Neural cell (in vitro differentiated cells): ENCODE measurements around the gene GRID1. TPM values are rescaled to one million over a fixed set of nuclear protein-coding genes. Genes with fewer than 3 reads are reported as not detected.

Experiments
- H2AFZ ChIP-seq: fragments of 200-600, 300-800 bp; sonication (generic), shearing (Covaris generic); 2 replicates; pipeline ENCODE4 v1.6.0; 2014; ENCODE audit warnings: low read depth, mild to moderate bottlenecking, antibody characterized with exemption, low read length, moderate library complexity
- H3F3A ChIP-seq: fragments of 200-600 bp; shearing (Covaris generic); 2 replicates; pipeline ENCODE4 v1.6.1; 2016; ENCODE audit warnings: mild to moderate bottlenecking, moderate library complexity, mixed read lengths, antibody characterized with exemption, low read length; ENCODE audit not compliant: insufficient read depth, poor library complexity, severe bottlenecking
- H3K27ac ChIP-seq: fragments of 200-600, 300-800 bp; sonication (generic), shearing (Covaris generic); 2 replicates; pipeline ENCODE4 v1.5.1; 2014; ENCODE audit warnings: mild to moderate bottlenecking, low read length, moderate library complexity
- H3K27me3 ChIP-seq: fragments of 300-800, 200-600 bp; sonication (generic), shearing (Covaris generic); 2 replicates; pipeline ENCODE4 v1.6.0; 2014; ENCODE audit warnings: mild to moderate bottlenecking, low read depth, low read length, moderate library complexity; ENCODE audit not compliant: insufficient read depth
- H3K36me3 ChIP-seq: fragments of 300-800, 200-600 bp; sonication (generic), shearing (Covaris generic); 2 replicates; pipeline ENCODE4 v1.5.1; 2014; ENCODE audit warnings: mild to moderate bottlenecking, antibody characterized with exemption, low read length, moderate library complexity; ENCODE audit not compliant: insufficient read depth
- H3K4me2 ChIP-seq: fragments of 300-800, 200-600 bp; sonication (generic), shearing (Covaris generic); 2 replicates; pipeline ENCODE4 v1.6.0; 2014; ENCODE audit warnings: mild to moderate bottlenecking, low read length
- H3K4me3 ChIP-seq: fragments of 300-800, 200-600 bp; sonication (generic), shearing (Covaris generic); 2 replicates; pipeline ENCODE4 v1.5.1; 2014; ENCODE audit warnings: mild to moderate bottlenecking, low read length, moderate library complexity
- H3K79me2 ChIP-seq: fragments of 200-600 bp; shearing (Covaris generic); replicated peaks from 2 replicates; pipeline ENCODE4 v1.6.0; 2014; ENCODE audit warnings: mild to moderate bottlenecking, low read length, moderate library complexity; ENCODE audit not compliant: insufficient read depth
- H3K9ac ChIP-seq: fragments of 300-800, 200-600 bp; sonication (generic), shearing (Covaris generic); 2 replicates; pipeline ENCODE4 v1.6.1; 2016; ENCODE audit warnings: mild to moderate bottlenecking, low read length, mixed read lengths
- H3K9me2 ChIP-seq: fragments of 200-600 bp; shearing (Covaris generic); 2 replicates; pipeline ENCODE4 v1.6.1; 2016; ENCODE audit warnings: mild to moderate bottlenecking, low read length, mixed read lengths; ENCODE audit not compliant: insufficient read depth
- H3K9me3 ChIP-seq: fragments of 200-600, 300-800 bp; sonication (generic), shearing (Covaris generic); 2 replicates; pipeline ENCODE4 v1.6.1; 2016; ENCODE audit warnings: mild to moderate bottlenecking, mixed run types, low read length, moderate library complexity, mixed read lengths
- H4K20me1 ChIP-seq: fragments of 200-600 bp; shearing (Covaris generic); 2 replicates; pipeline ENCODE4 v1.6.1; 2016; ENCODE audit warnings: mild to moderate bottlenecking, mixed run types; ENCODE audit not compliant: insufficient read depth
- EP300 ChIP-seq: fragments of 450-650 bp; conservative IDR thresholded peaks from 2 replicates; pipeline ENCODE4 v1.6.1; 2014; ENCODE audit warnings: antibody characterized with exemption, mild to moderate bottlenecking, moderate library complexity; ENCODE audit not compliant: poor library complexity, severe bottlenecking
- EZH2 ChIP-seq: fragments of 200-600, 300-800 bp; shearing (Covaris generic), sonication (generic); IDR thresholded peaks from 2 replicates; pipeline ENCODE4 v1.6.1; 2014; ENCODE audit warnings: antibody characterized with exemption, low read length, borderline replicate concordance, mild to moderate bottlenecking; ENCODE audit not compliant: insufficient read depth, poor library complexity, severe bottlenecking
- MXI1 ChIP-seq: fragments of 450-650 bp; conservative IDR thresholded peaks from 2 replicates; pipeline ENCODE4 v1.6.1; 2014; ENCODE audit warnings: antibody characterized with exemption, mild to moderate bottlenecking; ENCODE audit not compliant: poor library complexity, severe bottlenecking
- POLR2AphosphoS5 ChIP-seq: IDR thresholded peaks from 2 replicates; pipeline ENCODE4 v1.6.1; 2012
- RAD21 ChIP-seq: fragments of 450-650 bp; conservative IDR thresholded peaks from 2 replicates; pipeline ENCODE4 v1.6.1; 2014; ENCODE audit warnings: antibody characterized with exemption, mild to moderate bottlenecking, moderate library complexity
- TAF1 ChIP-seq: IDR thresholded peaks from 2 replicates; pipeline ENCODE4 v1.6.1; 2012; ENCODE audit warnings: low read depth
- polyA plus RNA-seq: library from polyadenylated mRNA; depleted of rRNA; stranded (reverse); fragments of >200 nt; gene quantifications from 2 replicates; pipeline ENCODE4 v1.2.3, GENCODE V29; 2014
- TF ChIP-seq, protein P1 (sequence below): IDR thresholded peaks from 2 replicates; pipeline ENCODE4 v1.6.1; 2012; ENCODE audit warnings: borderline replicate concordance
- TF ChIP-seq, protein P2 (sequence below): fragments of 450-650 bp; IDR thresholded peaks from 2 replicates; pipeline ENCODE4 v1.5.1; 2014; ENCODE audit warnings: antibody characterized with exemption, mild to moderate bottlenecking, moderate library complexity; ENCODE audit not compliant: poor library complexity, severe bottlenecking

The GRID1 gene
- polyA plus RNA-seq, 1 donor from 2014 or later, result 7.3 TPM

DNA sequence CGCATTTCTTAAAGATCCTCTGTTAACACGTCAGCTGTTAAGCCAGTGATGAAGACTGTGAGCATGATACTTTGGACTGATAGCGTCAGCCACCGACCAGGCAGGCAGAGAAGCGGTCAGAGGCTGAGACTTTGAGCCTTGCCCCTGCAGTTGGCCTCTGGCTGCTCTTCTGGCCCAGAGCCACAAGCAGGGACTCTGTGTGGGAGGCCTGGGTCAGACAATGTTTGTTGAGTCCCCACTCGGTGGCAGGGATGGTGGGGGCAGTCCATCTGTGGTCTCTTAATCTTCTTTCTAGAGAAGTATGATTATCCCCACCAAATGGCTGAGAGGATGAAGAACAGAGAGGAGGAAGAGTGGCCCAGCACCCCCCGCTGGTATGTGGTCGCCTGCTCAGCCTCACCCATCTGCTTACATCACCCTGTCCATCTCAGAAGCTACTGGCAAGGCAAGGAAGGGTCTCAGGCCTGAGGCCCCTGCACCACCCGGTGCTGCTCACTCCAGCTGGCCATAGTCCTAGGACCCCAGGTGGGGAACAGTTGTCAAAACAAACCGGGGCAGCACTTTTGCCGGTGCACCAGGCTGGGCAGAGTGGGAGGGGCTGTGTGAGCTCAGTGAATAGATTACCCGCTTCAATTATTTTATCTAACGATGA is 202.9 kb downstream of the GRID1 start:
- Histone ChIP-seq H3K9me3 (no peaks in the 10 kb centered on the region), H3K4me3 (no peak overlapping the region), H3K27ac (no peak overlapping the region), H2AFZ (no peak overlapping the region), H3K4me2 (no peak overlapping the region), H4K20me1 (no peaks in the 10 kb centered on the region), H3K9ac (no peak overlapping the region), H3K79me2 (no peaks in the 10 kb centered on the region), H3F3A (no peaks in the 10 kb centered on the region), H3K36me3 (no peaks in the 10 kb centered on the region), H3K9me2 (no peaks in the 10 kb centered on the region), H3K27me3 (no peaks in the 10 kb centered on the region)
- no peak for TF ChIP-seq EP300
- TF ChIP-seq POLR2AphosphoS5, result no peak
- no peak for TF ChIP-seq TAF1
- TF ChIP-seq EZH2, result no peak
- no peak for TF ChIP-seq MXI1

DNA sequence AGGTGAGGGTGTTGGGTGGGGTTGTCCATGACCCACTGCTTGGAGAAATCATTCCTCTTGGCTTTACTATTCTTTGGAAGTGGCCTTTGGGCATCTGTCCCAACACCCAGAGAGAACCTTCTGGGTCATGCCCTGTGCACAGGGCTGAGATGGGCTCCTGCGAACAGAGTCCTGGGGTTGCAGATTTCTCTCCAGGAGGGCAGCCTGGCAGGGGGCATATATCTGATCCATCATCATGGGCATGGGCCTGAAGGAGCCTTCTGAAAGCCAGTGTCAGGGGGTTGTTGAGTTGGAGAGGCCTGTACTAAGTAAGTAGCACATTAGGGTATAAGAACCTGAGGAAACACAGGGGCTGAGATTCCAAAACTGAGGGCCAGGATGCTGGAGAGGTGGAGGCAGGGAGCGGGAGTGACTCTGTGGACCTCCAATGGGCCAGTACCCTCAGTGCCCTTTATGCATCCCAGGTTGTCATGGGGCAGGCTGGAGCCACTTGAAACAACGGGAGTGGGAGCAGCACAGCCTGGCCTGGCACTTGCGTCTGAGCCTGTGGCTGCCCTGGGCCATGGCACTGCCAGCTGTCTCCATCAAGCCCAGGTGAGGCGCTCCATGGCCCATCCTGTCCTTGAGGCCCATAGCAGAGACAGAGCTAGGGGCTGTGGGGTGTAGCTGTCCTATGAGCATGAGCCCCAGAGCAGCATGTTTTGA is 203.7 kb downstream of the GRID1 start:
- Histone ChIP-seq H3K4me2 (no peak overlapping the region), H3K9me2 (no peaks in the 10 kb centered on the region), H3K27me3 (no peaks in the 10 kb centered on the region), H2AFZ (no peak overlapping the region), H4K20me1 (no peaks in the 10 kb centered on the region), H3K36me3 (no peaks in the 10 kb centered on the region), H3K4me3 (no peak overlapping the region), H3K79me2 (no peaks in the 10 kb centered on the region), H3F3A (no peaks in the 10 kb centered on the region), H3K9me3 (no peaks in the 10 kb centered on the region), H3K27ac (no peak overlapping the region), H3K9ac (no peak overlapping the region)
- TF ChIP-seq RAD21, result no peak
- no peak for TF ChIP-seq EZH2
- TF ChIP-seq, protein P1, sequence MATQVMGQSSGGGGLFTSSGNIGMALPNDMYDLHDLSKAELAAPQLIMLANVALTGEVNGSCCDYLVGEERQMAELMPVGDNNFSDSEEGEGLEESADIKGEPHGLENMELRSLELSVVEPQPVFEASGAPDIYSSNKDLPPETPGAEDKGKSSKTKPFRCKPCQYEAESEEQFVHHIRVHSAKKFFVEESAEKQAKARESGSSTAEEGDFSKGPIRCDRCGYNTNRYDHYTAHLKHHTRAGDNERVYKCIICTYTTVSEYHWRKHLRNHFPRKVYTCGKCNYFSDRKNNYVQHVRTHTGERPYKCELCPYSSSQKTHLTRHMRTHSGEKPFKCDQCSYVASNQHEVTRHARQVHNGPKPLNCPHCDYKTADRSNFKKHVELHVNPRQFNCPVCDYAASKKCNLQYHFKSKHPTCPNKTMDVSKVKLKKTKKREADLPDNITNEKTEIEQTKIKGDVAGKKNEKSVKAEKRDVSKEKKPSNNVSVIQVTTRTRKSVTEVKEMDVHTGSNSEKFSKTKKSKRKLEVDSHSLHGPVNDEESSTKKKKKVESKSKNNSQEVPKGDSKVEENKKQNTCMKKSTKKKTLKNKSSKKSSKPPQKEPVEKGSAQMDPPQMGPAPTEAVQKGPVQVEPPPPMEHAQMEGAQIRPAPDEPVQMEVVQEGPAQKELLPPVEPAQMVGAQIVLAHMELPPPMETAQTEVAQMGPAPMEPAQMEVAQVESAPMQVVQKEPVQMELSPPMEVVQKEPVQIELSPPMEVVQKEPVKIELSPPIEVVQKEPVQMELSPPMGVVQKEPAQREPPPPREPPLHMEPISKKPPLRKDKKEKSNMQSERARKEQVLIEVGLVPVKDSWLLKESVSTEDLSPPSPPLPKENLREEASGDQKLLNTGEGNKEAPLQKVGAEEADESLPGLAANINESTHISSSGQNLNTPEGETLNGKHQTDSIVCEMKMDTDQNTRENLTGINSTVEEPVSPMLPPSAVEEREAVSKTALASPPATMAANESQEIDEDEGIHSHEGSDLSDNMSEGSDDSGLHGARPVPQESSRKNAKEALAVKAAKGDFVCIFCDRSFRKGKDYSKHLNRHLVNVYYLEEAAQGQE, result no peak
- TF ChIP-seq, protein P2, sequence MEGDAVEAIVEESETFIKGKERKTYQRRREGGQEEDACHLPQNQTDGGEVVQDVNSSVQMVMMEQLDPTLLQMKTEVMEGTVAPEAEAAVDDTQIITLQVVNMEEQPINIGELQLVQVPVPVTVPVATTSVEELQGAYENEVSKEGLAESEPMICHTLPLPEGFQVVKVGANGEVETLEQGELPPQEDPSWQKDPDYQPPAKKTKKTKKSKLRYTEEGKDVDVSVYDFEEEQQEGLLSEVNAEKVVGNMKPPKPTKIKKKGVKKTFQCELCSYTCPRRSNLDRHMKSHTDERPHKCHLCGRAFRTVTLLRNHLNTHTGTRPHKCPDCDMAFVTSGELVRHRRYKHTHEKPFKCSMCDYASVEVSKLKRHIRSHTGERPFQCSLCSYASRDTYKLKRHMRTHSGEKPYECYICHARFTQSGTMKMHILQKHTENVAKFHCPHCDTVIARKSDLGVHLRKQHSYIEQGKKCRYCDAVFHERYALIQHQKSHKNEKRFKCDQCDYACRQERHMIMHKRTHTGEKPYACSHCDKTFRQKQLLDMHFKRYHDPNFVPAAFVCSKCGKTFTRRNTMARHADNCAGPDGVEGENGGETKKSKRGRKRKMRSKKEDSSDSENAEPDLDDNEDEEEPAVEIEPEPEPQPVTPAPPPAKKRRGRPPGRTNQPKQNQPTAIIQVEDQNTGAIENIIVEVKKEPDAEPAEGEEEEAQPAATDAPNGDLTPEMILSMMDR, result no peak
- TF ChIP-seq MXI1, result no peak
